Right lobe of liver (tissue), 6 donors: ENCODE data around the gene ZNF550. TPM values are rescaled to one million over a fixed set of nuclear protein-coding genes. Genes with fewer than 3 reads are reported as not detected.

Experiments
- ATAC-seq, 4 donors: fragments of 200-7000 bp; cut with Tn5 transposase; one replicate each; pipeline ENCODE4 v1.9.1; 2020; ENCODE audit warnings: mild to moderate bottlenecking in 4 of 4, moderate library complexity in 4 of 4
- DNase-seq, 3 donors: peaks; one replicate each; pipeline ENCODE4 v3.0.0-alpha.2; 2020
- H3K27ac ChIP-seq, 3 donors: fragments of 200-600 bp; one replicate each; pipeline ENCODE4 v1.8.0; 2022
- H3K27me3 ChIP-seq, 2 donors: fragments of 200-600 bp; one replicate each; pipeline ENCODE4 v1.8.0; 2022
- H3K36me3 ChIP-seq, 4 donors: fragments of 200-600 bp; sonication (generic) in 1 of 4; one replicate each; pipeline versions ENCODE4 v1.5.1 to v1.8.0; 2017 to 2022; ENCODE audit warnings: control low read depth in 1 of 4
- H3K4me1 ChIP-seq, 4 donors: fragments of 200-600 bp; sonication (generic) in 1 of 4; one replicate each; pipeline versions ENCODE4 v1.5.1 to v1.8.0; 2017 to 2022; ENCODE audit warnings: control low read depth in 1 of 4
- H3K4me3 ChIP-seq, 3 donors: fragments of 200-600 bp; one replicate each; pipeline ENCODE4 v1.8.0; 2022
- H3K9me3 ChIP-seq, 4 donors: fragments of 200-600 bp; sonication (generic) in 1 of 4; one replicate each; pipeline versions ENCODE4 v1.5.1 to v1.8.0; 2017 to 2022; ENCODE audit warnings: control low read depth in 1 of 4
- POLR2A ChIP-seq: fragments of 450-650 bp; IDR thresholded peaks from one replicate; pipeline ENCODE4 v1.6.1; 2017; ENCODE audit warnings: antibody characterized with exemption, mild to moderate bottlenecking
- WGBS: methylation state at CpG from one replicate; pipeline ENCODE4 v1.1.6; 2018; ENCODE audit warnings: low coverage, low lambda C conversion rate; ENCODE audit not compliant: insufficient coverage; ENCODE audit errors: missing lambda C conversion rate; 5-methylcytosine and 5-hydroxymethylcytosine counted together
- intact Hi-C, 2 donors: fragments of 100-400 bp; cut with DNase I; formaldehyde crosslinking; loops; one replicate each; pipeline versions ENCODE4 v1.11.2 to v1.14.1; 2022
- total RNA-seq, 6 experiments: library from RNA; depleted of rRNA in 2 of 6; stranded (reverse); fragments of >200 nt in 2 of 6; fragmentation: NEBNext Ultra II Directional in 3 of 6; extraction: Animal tissue kit (Norgen Biotek cat#: 25700) in 3 of 6; gene quantifications; one replicate each; pipeline versions ENCODE4 v1.1.0 to v1.2.4, GENCODE V29; 2016 to 2023
- TF ChIP-seq, protein P1 (sequence below), 4 donors: fragments of 200-600 bp in 3 of 4; fragments of 450-650 bp in 1 of 4; IDR thresholded peaks; one replicate each; pipeline versions ENCODE4 v1.5.1 to v1.8.0; 2016 to 2022; ENCODE audit warnings: antibody characterized with exemption in 4 of 4, mild to moderate bottlenecking in 2 of 4
- donor health status: DM: no; HTN: yes; CAD: no.
- donor health status: DM: no; HTN: no; CAD: no.
- donor health status: DM: no; HTN: no; CAD: no.
- donor health status: DM: no; HTN: yes; CAD: no.
- donor health status: DM: no; HTN: yes; CAD: no.

Gene ZNF550
- total RNA-seq, 6 experiments from 2014 or later = 0.92 to 6.9 (median 2.5) TPM

DNA sequence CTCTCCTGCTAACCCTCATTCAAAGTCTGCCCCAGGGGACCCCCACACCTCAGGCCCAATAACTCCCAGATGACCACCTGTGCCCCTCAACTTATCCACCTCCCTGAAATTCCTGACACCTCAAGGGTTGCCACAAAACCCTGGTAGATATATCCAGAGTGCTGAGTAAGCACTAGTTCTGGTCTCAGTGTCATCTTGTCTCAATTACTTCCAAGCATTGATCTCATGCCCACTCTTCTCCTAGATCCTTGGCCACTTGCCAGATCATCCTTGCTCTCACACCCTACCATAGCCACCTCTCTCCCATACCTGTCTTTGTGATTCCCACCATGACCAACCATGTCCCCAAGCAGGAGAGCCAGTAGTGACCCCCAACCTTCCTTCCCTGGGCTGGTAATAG, 17.0 kb upstream of the ZNF550 start:
- H3K36me3 ChIP-seq = peaks cover 0 to 38% (median 11%) of the 10 kb centered on the region in 4 donors
- TF ChIP-seq POLR2A = no peak
- H3K27me3 ChIP-seq = no peaks in the 10 kb centered on the region
- DNase-seq = no peak
- peaks cover 0 to 35% (median 12%) of the 10 kb centered on the region in 4 donors for H3K9me3 ChIP-seq
- H3K4me3 ChIP-seq = no peak overlapping the region
- H3K4me1 ChIP-seq = peaks cover 0 to 6% (median 0%) of the 10 kb centered on the region in 4 donors
- intact Hi-C loops = no loop called here
- ATAC-seq = no peak
- no peak overlapping the region for H3K27ac ChIP-seq

DNA sequence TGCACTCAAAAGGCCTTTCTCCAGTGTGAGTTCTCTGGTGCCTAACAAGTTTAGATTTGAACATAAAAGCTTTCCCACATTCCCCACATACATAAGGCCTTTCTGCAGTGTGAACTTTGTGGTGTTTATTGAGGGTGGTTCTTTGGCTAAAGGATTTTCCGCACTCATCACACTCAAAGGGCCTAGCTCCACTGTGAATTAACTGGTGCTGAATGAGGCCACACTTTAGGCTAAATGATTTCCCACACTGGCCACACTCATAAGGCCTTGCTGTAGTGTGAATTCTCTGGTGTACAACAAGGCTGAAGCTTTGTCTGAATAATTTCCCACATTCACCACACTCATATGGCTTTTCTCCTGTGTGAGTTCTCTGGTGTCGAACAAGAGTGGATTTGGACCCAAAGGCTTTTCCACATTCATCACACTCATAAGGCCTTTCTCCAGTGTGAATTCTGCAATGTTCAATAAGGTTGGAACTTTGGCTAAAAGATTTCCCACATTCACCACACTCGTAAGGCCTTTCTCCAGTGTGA, 12.8 kb upstream of the ZNF550 start:
- DNase-seq (no peak), ATAC-seq (no peak)
- intact Hi-C loops = no loop called here
- 100% methylated on average over 2 of the region's 3 CpGs for WGBS
- TF ChIP-seq POLR2A = no peak
- TF ChIP-seq, protein P1, sequence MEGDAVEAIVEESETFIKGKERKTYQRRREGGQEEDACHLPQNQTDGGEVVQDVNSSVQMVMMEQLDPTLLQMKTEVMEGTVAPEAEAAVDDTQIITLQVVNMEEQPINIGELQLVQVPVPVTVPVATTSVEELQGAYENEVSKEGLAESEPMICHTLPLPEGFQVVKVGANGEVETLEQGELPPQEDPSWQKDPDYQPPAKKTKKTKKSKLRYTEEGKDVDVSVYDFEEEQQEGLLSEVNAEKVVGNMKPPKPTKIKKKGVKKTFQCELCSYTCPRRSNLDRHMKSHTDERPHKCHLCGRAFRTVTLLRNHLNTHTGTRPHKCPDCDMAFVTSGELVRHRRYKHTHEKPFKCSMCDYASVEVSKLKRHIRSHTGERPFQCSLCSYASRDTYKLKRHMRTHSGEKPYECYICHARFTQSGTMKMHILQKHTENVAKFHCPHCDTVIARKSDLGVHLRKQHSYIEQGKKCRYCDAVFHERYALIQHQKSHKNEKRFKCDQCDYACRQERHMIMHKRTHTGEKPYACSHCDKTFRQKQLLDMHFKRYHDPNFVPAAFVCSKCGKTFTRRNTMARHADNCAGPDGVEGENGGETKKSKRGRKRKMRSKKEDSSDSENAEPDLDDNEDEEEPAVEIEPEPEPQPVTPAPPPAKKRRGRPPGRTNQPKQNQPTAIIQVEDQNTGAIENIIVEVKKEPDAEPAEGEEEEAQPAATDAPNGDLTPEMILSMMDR (IDR thresholded peaks at IDR 0.05) = no peak
- H3K36me3 ChIP-seq = peaks cover 0 to 38% (median 11%) of the 10 kb centered on the region in 4 donors
- H3K4me3 ChIP-seq = no peak overlapping the region
- no peaks in the 10 kb centered on the region for H3K27me3 ChIP-seq
- H3K9me3 ChIP-seq = peaks cover 0 to 49% (median 12%) of the 10 kb centered on the region in 4 donors
- no peaks in the 10 kb centered on the region for H3K4me1 ChIP-seq
- no peak overlapping the region for H3K27ac ChIP-seq

DNA sequence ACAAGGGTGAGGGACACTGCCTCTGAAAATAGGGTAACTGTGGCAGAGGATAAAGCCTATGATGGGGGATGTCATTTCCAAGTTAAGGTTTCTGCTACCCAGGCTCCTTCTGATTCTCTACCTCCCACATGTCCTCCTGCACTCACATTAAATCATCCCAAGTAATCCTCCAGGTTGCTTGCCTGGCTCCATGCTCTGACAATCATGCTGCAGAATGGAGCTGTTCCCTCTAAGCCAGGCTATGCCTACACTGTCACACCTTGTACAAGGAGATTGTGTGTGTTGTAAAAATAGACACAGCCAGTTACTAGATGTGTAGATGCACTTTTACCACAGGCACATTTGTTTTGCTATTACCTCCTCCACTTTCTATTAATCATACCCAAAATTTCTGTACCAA, 11.0 kb upstream of the ZNF550 start:
- ATAC-seq = no peak
- no peak for DNase-seq
- Histone ChIP-seq H3K4me1 (no peaks in the 10 kb centered on the region), H3K27ac (no peak overlapping the region), H3K9me3 (peaks cover 0 to 65% (median 12%) of the 10 kb centered on the region in 4 donors), H3K27me3 (no peaks in the 10 kb centered on the region), H3K4me3 (no peak overlapping the region), H3K36me3 (peaks cover 0 to 35% (median 11%) of the 10 kb centered on the region in 4 donors)
- no peak for TF ChIP-seq POLR2A
- TF ChIP-seq, protein P1 (IDR thresholded peaks at IDR 0.05) = no peak
- intact Hi-C loops = no loop called here

DNA sequence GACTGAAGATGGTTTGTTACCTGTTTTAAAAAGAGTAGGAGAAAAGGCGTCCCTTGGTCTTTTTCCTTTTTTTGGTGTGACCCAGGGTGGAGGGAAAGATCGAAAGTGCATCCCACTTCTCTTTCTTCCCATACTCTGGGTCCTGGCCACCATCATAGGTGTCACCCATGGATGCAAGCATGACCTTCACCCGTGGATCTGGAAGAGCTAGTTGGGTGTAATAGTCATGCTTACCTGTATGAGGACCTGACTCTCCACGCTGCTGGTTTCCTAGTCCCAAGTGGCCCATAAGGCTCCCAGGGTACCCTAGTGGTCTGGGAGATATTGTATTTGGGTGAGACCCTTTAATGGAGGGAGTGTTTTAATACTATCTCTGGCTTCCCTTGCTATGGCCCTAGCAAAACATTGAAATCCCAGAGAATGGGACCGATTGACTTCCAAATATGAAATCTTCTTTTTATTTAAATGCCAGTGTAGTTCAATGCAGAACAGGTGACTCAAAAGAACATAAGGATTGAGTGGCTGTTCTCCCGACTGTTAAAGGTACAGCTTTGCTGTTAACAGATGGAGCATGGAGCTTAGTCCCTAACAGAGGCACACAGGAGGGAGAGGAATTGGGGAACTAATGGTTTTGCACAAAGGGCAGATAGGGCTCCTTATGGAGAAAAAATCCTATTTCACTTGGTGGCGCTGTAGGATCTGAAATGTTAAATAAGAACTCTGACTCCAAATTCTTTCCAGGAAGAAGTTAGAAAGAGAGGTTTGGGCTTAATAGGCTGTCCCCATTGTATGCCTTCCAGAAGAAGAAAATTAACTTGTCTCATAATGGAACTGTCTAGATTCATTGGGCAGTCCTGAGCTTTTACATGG, 7.0 kb upstream of the ZNF550 start:
- no peaks in the 10 kb centered on the region for H3K27me3 ChIP-seq
- no peaks in the 10 kb centered on the region for H3K4me1 ChIP-seq
- TF ChIP-seq, protein P1 (IDR thresholded peaks at IDR 0.05) = no peak
- TF ChIP-seq POLR2A = no peak
- no peaks in the 10 kb centered on the region for H3K36me3 ChIP-seq
- ATAC-seq (no peak), DNase-seq (no peak)
- no peak overlapping the region for H3K27ac ChIP-seq
- 39% methylated on average over 5 of the region's 7 CpGs for WGBS
- no peak overlapping the region for H3K4me3 ChIP-seq
- H3K9me3 ChIP-seq = peaks cover 0 to 41% (median 5%) of the 10 kb centered on the region in 4 donors
- intact Hi-C loops = no loop called here

DNA sequence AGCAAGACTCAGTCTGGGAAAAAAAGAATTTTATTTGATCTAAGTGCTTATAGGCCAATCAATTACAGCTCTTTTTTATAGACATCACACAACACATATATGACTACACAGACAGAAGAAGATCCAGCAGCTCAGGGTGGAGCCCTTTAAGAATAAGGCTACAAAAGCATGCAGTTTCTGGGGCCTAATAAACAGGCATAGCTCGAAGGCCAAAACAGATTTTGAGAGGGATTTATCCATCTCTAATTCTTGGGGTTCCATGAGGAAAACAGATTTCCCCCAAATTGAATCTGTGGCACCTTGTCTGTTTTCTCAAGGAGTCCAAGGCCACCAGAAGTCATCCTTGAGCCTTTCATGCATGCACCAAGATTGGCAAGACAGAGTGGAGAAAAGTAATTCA, 3.9 kb upstream of the ZNF550 start:
- H3K36me3 ChIP-seq = no peaks in the 10 kb centered on the region
- no peak for TF ChIP-seq POLR2A
- TF ChIP-seq, protein P1 (IDR thresholded peaks at IDR 0.05) = no peak
- H3K27me3 ChIP-seq = no peaks in the 10 kb centered on the region
- intact Hi-C loops = no loop called here
- DNase-seq (no peak), ATAC-seq (no peak)
- H3K27ac ChIP-seq = no peak overlapping the region
- no peak overlapping the region for H3K4me3 ChIP-seq
- H3K9me3 ChIP-seq = peaks cover 0 to 27% (median 5%) of the 10 kb centered on the region in 4 donors
- no CpG with 5 or more reads among the region's 1 CpG for WGBS
- peaks cover 0 to 4% (median 0%) of the 10 kb centered on the region in 4 donors for H3K4me1 ChIP-seq
